Measurements from ENCODE around the gene TMED8. TPM values are rescaled to one million over a fixed set of nuclear protein-coding genes. Genes with fewer than 3 reads are reported as not detected.
A peak's percentile ranks its signal among the peaks of the same experiment; 100 is the strongest.

The TMED8 gene
- total and polyA plus RNA-seq, 7 donors: 1.8 to 15.3 (median 13.6) TPM

- no peaks in the 10 kb centered on the region for H3K36me3 ChIP-seq
- 91 to 92% methylated on average over 6 of the region's 6 CpGs for WGBS, 2 donors
- H3K4me1 ChIP-seq: peaks cover 0 to 25% (median 17%) of the 10 kb centered on the region in 4 donors
- no peaks in the 10 kb centered on the region for H3K9me3 ChIP-seq
- DNase-seq: no peak
- H3K27ac ChIP-seq: no peak overlapping the region
- H3K4me3 ChIP-seq: no peak overlapping the region
- no peaks in the 10 kb centered on the region for H3K27me3 ChIP-seq
- no peak for TF ChIP-seq POLR2AphosphoS5 (IDR thresholded peaks at IDR 0.05)
- TF ChIP-seq CTCF (IDR thresholded peaks at IDR 0.05): no peak
- TF ChIP-seq EP300 (IDR thresholded peaks at IDR 0.05): no peak
- TF ChIP-seq POLR2A (IDR thresholded peaks at IDR 0.05): no peak
- intact Hi-C loops (cut with DNase I): no loop called here
Measured at GRCh38 chr14:77378701-77379100, 1.8 kb upstream of the TMED8 start.

GRCh38 chr14:77377502-77377844 is 579 bp upstream of the TMED8 start:
- H3K27me3 ChIP-seq: no peaks in the 10 kb centered on the region
- TF ChIP-seq EP300 (IDR thresholded peaks at IDR 0.05): no peak
- no peak for TF ChIP-seq POLR2AphosphoS5 (IDR thresholded peaks at IDR 0.05)
- no peak for TF ChIP-seq POLR2A (IDR thresholded peaks at IDR 0.05)
- TF ChIP-seq CTCF (IDR thresholded peaks at IDR 0.05): no peak
- H3K27ac ChIP-seq: peak overlapping the region in 3 of 4 donors; percentile 81 to 89 (median 86)
- H3K4me3 ChIP-seq: peak overlapping the region; percentile 67 to 94 (median 80)
- peaks cover 0 to 25% (median 17%) of the 10 kb centered on the region in 4 donors for H3K4me1 ChIP-seq
- no peak for DNase-seq
- intact Hi-C loops (cut with DNase I): loop anchor here (2.0 kb wide), 2 partner anchors 57 to 81 kb away; partner anchors contain the start of genes AHSA1, GSTZ1 and POMT2
- H3K36me3 ChIP-seq: no peaks in the 10 kb centered on the region
- H3K9me3 ChIP-seq: no peaks in the 10 kb centered on the region
- 9 to 17% methylated on average over 10 of the region's 10 CpGs for WGBS, 2 donors

- H3K27ac ChIP-seq: peak overlapping the region; percentile 75 to 89 (median 84)
- WGBS, 2 donors: 16 to 17% methylated on average over 24 of the region's 24 CpGs
- peak overlapping the region; percentile 67 to 94 (median 80) for H3K4me3 ChIP-seq
- TF ChIP-seq EP300 (IDR thresholded peaks at IDR 0.05) (no peak), POLR2A (IDR thresholded peaks at IDR 0.05) (no peak), POLR2AphosphoS5 (IDR thresholded peaks at IDR 0.05) (no peak), CTCF (IDR thresholded peaks at IDR 0.05) (no peak)
- H3K9me3 ChIP-seq: no peaks in the 10 kb centered on the region
- intact Hi-C loops (cut with DNase I): loop anchor here (2.0 kb wide), 2 partner anchors 55 to 83 kb away; partner anchors contain the start of genes AHSA1, GSTZ1 and POMT2
- no peak for DNase-seq
- H3K36me3 ChIP-seq: no peaks in the 10 kb centered on the region
- H3K4me1 ChIP-seq: peaks cover 0 to 25% (median 17%) of the 10 kb centered on the region in 4 donors
- H3K27me3 ChIP-seq: no peaks in the 10 kb centered on the region
Measured at GRCh38 chr14:77375973-77376770, 722 bp downstream of the TMED8 start.

GRCh38 chr14:77375164-77375950 is 1.5 kb downstream of the TMED8 start:
- H3K4me3 ChIP-seq: peak overlapping the region in 1 of 4 donors; percentile 92
- H3K36me3 ChIP-seq: no peaks in the 10 kb centered on the region
- H3K27me3 ChIP-seq: no peaks in the 10 kb centered on the region
- intact Hi-C loops (cut with DNase I): no loop called here
- DNase-seq: no peak
- no peaks in the 10 kb centered on the region for H3K9me3 ChIP-seq
- WGBS, 2 donors: 64 to 85% methylated on average over 9 of the region's 9 CpGs
- peaks cover 0 to 25% (median 17%) of the 10 kb centered on the region in 4 donors for H3K4me1 ChIP-seq
- no peak overlapping the region for H3K27ac ChIP-seq
- no peak for TF ChIP-seq POLR2AphosphoS5 (IDR thresholded peaks at IDR 0.05)
- no peak for TF ChIP-seq POLR2A (IDR thresholded peaks at IDR 0.05)
- TF ChIP-seq CTCF (IDR thresholded peaks at IDR 0.05): no peak
- no peak for TF ChIP-seq EP300 (IDR thresholded peaks at IDR 0.05)

Data from sigmoid colon (tissue), 7 donors.